Common myeloid progenitor, CD34-positive (primary cell): ENCODE measurements around the gene GABRG3.

Experiments
- CTCF ChIA-PET: fragments of 350-600 bp; sonication (Branson Sonifier 250); formaldehyde crosslinking; loops from one replicate; lab custom pipeline; 2021; ENCODE audit warnings: antibody characterized with exemption; lab: Charles Lee
- POLR2A ChIA-PET: fragments of 350-600 bp; sonication (Branson Sonifier 250); formaldehyde crosslinking; loops from one replicate; lab custom pipeline; 2021; ENCODE audit warnings: antibody characterized with exemption; lab: Charles Lee
- DNase-seq, 3 donors: peaks; one replicate each; pipeline versions ENCODE4 v3.0.0 to v3.0.0-alpha.2; 2013
- H3K27ac ChIP-seq, 2 experiments: 1 replicate in 1 of 2; 2 replicates in 1 of 2; pipeline ENCODE4 v1.7.0; 2013; ENCODE audit warnings: inconsistent platforms in 2 of 2, low read length in 2 of 2, mild to moderate bottlenecking in 2 of 2, low read depth in 1 of 2, moderate library complexity in 1 of 2; ENCODE audit not compliant: severe bottlenecking in 2 of 2, insufficient read depth in 1 of 2, poor library complexity in 1 of 2
- H3K27me3 ChIP-seq, 5 experiments: replicated peaks in 2 of 5; 1 replicate in 3 of 5; 2 replicates in 2 of 5; pipeline versions ENCODE4 v1.6.1 to v1.7.0; 2013; ENCODE audit warnings: low read length in 4 of 5, mild to moderate bottlenecking in 2 of 5, moderate library complexity in 2 of 5, inconsistent platforms in 1 of 5; ENCODE audit not compliant: insufficient read depth in 5 of 5, control insufficient read depth in 4 of 5
- H3K36me3 ChIP-seq, 4 experiments: 1 replicate in 2 of 4; 2 replicates in 2 of 4; pipeline versions ENCODE4 v1.6.1 to v1.7.0; 2013; ENCODE audit warnings: low read length in 3 of 4, control low read depth in 1 of 4, mild to moderate bottlenecking in 1 of 4; ENCODE audit not compliant: control insufficient read depth in 4 of 4, insufficient read depth in 4 of 4
- H3K4me1 ChIP-seq, 4 experiments: 1 replicate in 3 of 4; 2 replicates in 1 of 4; pipeline versions ENCODE4 v1.6.1 to v1.7.1; 2013; ENCODE audit warnings: low read length in 3 of 4, mild to moderate bottlenecking in 3 of 4, control low read depth in 1 of 4, inconsistent platforms in 1 of 4, moderate library complexity in 1 of 4; ENCODE audit not compliant: control insufficient read depth in 4 of 4, insufficient read depth in 4 of 4; ENCODE audit errors: control extremely low read depth in 1 of 4
- H3K4me3 ChIP-seq, 7 experiments: 1 replicate in 4 of 7; 2 replicates in 3 of 7; pipeline versions ENCODE4 v1.5.1 to v1.7.0; 2013; ENCODE audit warnings: mild to moderate bottlenecking in 7 of 7, low read length in 6 of 7, moderate library complexity in 6 of 7, inconsistent platforms in 2 of 7, low read depth in 2 of 7, control low read depth in 1 of 7; ENCODE audit not compliant: insufficient read depth in 4 of 7, control insufficient read depth in 1 of 7; ENCODE audit errors: extremely low read depth in 1 of 7
- H3K9me3 ChIP-seq, 5 experiments: 1 replicate in 4 of 5; 2 replicates in 1 of 5; pipeline versions ENCODE4 v1.6.1 to v1.7.1; 2013; ENCODE audit warnings: low read length in 4 of 5, mild to moderate bottlenecking in 2 of 5, inconsistent platforms in 1 of 5, low read depth in 1 of 5, moderate library complexity in 1 of 5; ENCODE audit not compliant: control insufficient read depth in 4 of 5, insufficient read depth in 2 of 5; ENCODE audit errors: control extremely low read depth in 1 of 5
- WGBS: methylation state at CpG from one replicate; pipeline ENCODE4 v1.1.5; 2013; ENCODE audit not compliant: insufficient coverage; 5-methylcytosine and 5-hydroxymethylcytosine counted together

Gene GABRG3

DNA sequence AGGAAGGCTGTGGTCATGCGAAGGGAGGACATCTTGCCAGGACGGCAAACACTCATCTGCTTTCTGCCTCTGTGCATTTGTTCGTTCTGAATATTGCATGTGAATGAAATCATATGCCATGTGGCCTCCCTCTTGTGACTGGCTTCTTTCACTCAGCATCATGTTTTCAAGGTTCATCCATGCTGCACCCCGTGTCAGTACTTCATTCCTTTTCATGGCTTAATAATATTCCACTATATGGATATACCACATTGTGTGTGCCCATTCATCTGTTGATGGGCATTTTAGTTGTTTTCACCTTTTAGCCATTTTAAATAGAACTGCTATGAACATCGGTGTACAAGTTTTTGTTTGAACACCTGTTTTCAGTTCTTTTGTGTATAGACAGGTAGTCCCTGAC is 118.7 kb downstream of the GABRG3 start:
- ChIA-PET CTCF (no interaction called here), POLR2A (no interaction called here)
- peaks cover 0 to 11% (median 3%) of the 10 kb centered on the region in 5 experiments for H3K9me3 ChIP-seq
- no peaks in the 10 kb centered on the region for H3K36me3 ChIP-seq
- H3K4me3 ChIP-seq: no peak overlapping the region
- H3K27ac ChIP-seq: no peak overlapping the region
- WGBS: 95% methylated on average over 5 of the region's 5 CpGs
- no peak for DNase-seq
- H3K27me3 ChIP-seq: no peaks in the 10 kb centered on the region
- H3K4me1 ChIP-seq: no peaks in the 10 kb centered on the region

DNA sequence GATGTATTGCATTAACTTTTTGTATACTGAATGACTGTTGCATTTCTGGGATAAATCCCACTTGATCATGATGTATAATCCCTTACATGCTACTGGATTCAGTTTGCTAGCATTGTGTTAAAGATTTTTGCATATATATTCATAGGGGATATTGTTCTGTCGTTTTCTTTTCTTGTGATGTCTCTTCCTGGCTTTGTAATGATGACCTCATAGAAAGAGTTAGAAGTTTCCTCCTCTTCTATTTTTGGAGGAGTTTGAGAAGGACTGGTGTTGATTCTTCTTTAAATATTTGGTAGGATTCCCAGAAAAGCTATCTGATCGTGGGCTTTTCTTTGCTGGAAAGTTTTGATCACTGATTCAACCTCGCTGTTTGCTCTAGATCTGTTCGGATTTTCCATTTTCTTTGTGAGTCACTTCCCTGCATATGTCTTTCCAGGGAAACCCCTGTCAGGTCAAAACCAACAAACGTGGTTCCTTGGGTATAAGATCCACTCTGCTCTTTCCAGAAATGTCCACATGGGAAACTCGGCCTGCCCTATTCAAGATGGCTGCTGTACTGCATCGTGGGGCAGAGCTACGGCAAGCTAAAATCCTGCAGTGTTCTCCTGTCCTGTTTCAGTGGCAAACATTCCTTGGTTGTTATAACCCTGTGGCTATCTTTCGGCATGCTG is 120.4 kb downstream of the GABRG3 start:
- WGBS: 91% methylated on average over 9 of the region's 9 CpGs
- Histone ChIP-seq H3K27ac (no peak overlapping the region), H3K36me3 (no peaks in the 10 kb centered on the region), H3K4me3 (no peak overlapping the region), H3K4me1 (no peaks in the 10 kb centered on the region), H3K9me3 (peaks cover 0 to 11% (median 3%) of the 10 kb centered on the region in 5 experiments), H3K27me3 (no peaks in the 10 kb centered on the region)
- no peak for DNase-seq
- ChIA-PET CTCF (no interaction called here), POLR2A (no interaction called here)

DNA sequence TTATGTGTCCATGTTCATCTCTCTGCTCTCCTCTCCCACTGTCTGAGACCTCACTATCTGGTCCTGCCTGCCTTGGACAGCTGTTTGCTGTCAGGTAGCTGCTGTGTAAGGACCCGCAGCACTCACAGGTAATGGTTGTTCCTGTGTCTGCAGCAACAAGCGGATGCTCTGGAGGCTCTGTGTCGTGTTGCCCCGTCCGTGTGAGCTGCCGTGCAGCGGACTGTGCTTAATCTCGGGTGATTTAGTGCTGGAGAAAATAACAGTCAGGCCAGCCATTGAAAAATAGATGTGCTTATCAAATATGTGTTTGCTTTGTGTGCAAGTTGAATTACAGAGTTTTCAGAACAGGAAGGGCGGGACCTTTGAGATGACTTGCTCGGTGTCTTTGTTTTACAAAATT is 121.4 kb downstream of the GABRG3 start:
- no peaks in the 10 kb centered on the region for H3K36me3 ChIP-seq
- WGBS: 94% methylated on average over 10 of the region's 10 CpGs
- H3K4me1 ChIP-seq: no peaks in the 10 kb centered on the region
- H3K4me3 ChIP-seq: no peak overlapping the region
- ChIA-PET POLR2A (no interaction called here), CTCF (no interaction called here)
- no peak overlapping the region for H3K27ac ChIP-seq
- H3K27me3 ChIP-seq: no peaks in the 10 kb centered on the region
- DNase-seq: no peak
- peaks cover 0 to 11% (median 3%) of the 10 kb centered on the region in 5 experiments for H3K9me3 ChIP-seq

DNA sequence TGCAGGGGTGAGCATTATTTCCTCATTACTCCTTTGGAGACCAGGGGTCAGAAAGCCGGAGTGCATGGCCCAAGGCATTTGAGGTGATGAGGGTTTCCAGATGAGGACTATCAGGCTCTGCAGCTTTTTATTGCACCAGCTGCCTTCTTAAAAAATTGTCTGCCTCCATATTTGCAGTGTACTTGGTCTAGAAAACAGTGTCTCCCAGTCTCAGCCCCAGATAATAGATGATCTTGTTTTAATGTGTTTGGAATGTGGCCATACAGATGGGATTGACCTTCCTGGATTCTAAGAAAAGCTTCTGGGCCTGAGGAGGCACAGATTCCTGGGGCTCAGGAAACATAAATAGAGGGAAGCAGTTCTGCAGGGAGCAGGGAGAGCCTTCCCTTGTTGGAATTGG is 123.3 kb downstream of the GABRG3 start:
- H3K27ac ChIP-seq: no peak overlapping the region
- no peak for DNase-seq
- POLR2A ChIA-PET: no interaction called here
- CTCF ChIA-PET: no interaction called here
- 89% methylated on average over 1 of the region's 1 CpG for WGBS
- H3K36me3 ChIP-seq: no peaks in the 10 kb centered on the region
- no peaks in the 10 kb centered on the region for H3K4me1 ChIP-seq
- H3K27me3 ChIP-seq: no peaks in the 10 kb centered on the region
- H3K4me3 ChIP-seq: no peak overlapping the region
- peaks cover 0 to 7% (median 3%) of the 10 kb centered on the region in 5 experiments for H3K9me3 ChIP-seq

DNA sequence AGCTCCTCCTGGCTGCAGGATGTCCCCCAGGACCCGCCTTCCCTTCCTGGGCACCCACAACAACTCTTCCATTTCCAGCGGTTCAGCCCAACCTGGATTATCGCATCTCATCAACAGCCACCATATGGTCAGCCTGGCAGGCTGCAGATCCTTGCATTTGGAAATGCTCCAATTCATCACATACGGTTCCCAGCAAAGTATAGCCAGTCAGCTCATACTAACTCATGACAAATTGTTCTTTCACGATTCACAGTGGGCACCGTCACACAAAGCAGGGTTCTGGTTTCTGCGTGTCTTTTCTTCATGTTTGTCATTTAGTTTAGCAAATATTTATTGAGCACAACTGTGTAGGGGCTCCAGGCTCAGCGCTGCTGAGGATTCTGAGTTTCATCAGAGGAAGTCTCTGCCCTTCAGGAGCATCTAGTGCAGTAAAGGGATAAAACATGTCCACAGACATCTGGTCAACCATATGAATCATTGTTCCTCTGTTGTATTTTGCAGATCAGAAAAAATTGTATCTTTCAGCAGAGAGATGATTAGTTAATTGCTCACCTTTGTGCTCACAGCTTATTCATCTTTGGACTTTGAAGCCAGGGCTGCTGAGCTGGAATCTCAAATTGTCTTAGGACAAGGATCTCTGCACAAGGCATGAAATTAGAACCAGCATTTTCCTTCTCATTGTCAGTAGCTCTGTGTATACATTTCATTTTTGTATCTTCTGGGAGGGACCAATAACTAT is 125.1 kb downstream of the GABRG3 start:
- peaks cover 0 to 2% (median 0%) of the 10 kb centered on the region in 5 experiments for H3K9me3 ChIP-seq
- H3K4me1 ChIP-seq: no peaks in the 10 kb centered on the region
- 94% methylated on average over 6 of the region's 8 CpGs for WGBS
- H3K27me3 ChIP-seq: no peaks in the 10 kb centered on the region
- H3K4me3 ChIP-seq: no peak overlapping the region
- ChIA-PET CTCF (no interaction called here), POLR2A (no interaction called here)
- no peaks in the 10 kb centered on the region for H3K36me3 ChIP-seq
- DNase-seq: no peak
- H3K27ac ChIP-seq: no peak overlapping the region

DNA sequence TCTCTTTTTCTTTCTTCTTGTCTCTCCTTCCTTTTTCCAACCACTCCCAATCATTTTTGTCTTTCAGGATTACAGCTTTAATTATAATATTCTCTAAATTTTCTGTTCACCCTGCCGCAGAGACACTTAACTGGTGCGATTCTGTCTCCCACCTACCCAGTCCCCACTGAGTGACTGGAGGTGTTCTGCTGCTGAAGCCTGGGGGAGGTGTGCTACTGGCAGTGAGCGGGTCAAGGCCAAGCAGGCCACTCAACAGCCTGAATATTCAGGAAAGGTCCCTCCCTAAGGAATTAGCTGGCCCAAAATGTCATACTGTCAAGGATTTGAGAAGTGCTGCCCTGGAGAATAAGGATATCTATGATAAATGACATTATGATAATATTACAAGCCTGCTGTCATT is 126.5 kb downstream of the GABRG3 start:
- Histone ChIP-seq H3K36me3 (no peaks in the 10 kb centered on the region), H3K4me1 (no peaks in the 10 kb centered on the region), H3K27ac (no peak overlapping the region), H3K9me3 (no peaks in the 10 kb centered on the region), H3K4me3 (no peak overlapping the region), H3K27me3 (no peaks in the 10 kb centered on the region)
- DNase-seq: no peak
- WGBS: 80% methylated on average over 1 of the region's 3 CpGs
- CTCF ChIA-PET: interaction anchor here (0.6 kb wide), 1 partner anchor 1595 kb away, joined by 4 read pairs; no protein-coding TSS in a partner anchor
- POLR2A ChIA-PET: no interaction called here

DNA sequence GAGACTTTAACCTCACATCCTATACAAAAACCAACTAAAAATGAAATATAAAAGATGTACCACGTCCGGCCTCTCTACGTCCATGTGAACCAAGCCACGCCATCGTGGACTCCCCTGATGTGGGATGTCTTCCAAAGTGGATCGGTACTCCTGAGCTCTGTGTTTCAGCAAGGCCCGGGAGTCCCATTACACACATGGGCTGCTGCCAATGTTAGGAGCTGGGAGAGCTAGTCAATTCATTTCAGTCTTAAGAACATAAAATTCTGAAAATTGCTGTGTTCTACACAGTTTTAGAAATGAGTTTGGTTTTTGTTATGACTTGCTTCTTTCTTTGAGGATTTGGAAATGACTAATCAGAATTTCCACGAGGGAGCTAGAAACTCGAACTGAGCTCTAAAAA is 131.0 kb downstream of the GABRG3 start:
- CTCF ChIA-PET: no interaction called here
- H3K9me3 ChIP-seq: no peaks in the 10 kb centered on the region

More for the DNA sequence above, 131.0 kb downstream of the GABRG3 start:
- Histone ChIP-seq H3K4me1 (no peaks in the 10 kb centered on the region), H3K4me3 (no peak overlapping the region), H3K27ac (no peak overlapping the region), H3K36me3 (no peaks in the 10 kb centered on the region), H3K27me3 (no peaks in the 10 kb centered on the region)
- POLR2A ChIA-PET: no interaction called here
- no peak for DNase-seq
- 95% methylated on average over 7 of the region's 9 CpGs for WGBS
